Adrenal gland (tissue), 5 donors: ENCODE data around the gene ACVR1.

Experiments
- POLR2A ChIP-seq, 2 donors: fragments of 450-650 bp; IDR thresholded peaks; one replicate each; pipeline ENCODE4 v1.6.1; 2017; ENCODE audit warnings: antibody characterized with exemption in 2 of 2, mild to moderate bottlenecking in 2 of 2, moderate library complexity in 1 of 2
- TF ChIP-seq, protein P1 (sequence below), 6 experiments: fragments of 450-650 bp in 4 of 6; fragments of 200-600 bp in 2 of 6; sonication (generic) in 1 of 6; IDR thresholded peaks; 1 replicate in 5 of 6; 2 replicates in 1 of 6; pipeline versions ENCODE4 v1.5.1 to v1.8.0; 2016 to 2021; ENCODE audit warnings: antibody characterized with exemption in 6 of 6, mild to moderate bottlenecking in 2 of 6, moderate library complexity in 1 of 6
- donor health status: DM: no; HTN: no; CAD: no.

- no peak for TF ChIP-seq POLR2A (IDR thresholded peaks at IDR 0.05)
- TF ChIP-seq, protein P1, sequence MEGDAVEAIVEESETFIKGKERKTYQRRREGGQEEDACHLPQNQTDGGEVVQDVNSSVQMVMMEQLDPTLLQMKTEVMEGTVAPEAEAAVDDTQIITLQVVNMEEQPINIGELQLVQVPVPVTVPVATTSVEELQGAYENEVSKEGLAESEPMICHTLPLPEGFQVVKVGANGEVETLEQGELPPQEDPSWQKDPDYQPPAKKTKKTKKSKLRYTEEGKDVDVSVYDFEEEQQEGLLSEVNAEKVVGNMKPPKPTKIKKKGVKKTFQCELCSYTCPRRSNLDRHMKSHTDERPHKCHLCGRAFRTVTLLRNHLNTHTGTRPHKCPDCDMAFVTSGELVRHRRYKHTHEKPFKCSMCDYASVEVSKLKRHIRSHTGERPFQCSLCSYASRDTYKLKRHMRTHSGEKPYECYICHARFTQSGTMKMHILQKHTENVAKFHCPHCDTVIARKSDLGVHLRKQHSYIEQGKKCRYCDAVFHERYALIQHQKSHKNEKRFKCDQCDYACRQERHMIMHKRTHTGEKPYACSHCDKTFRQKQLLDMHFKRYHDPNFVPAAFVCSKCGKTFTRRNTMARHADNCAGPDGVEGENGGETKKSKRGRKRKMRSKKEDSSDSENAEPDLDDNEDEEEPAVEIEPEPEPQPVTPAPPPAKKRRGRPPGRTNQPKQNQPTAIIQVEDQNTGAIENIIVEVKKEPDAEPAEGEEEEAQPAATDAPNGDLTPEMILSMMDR (IDR thresholded peaks at IDR 0.05) = no peak
These were observed 36.3 kb downstream of the ACVR1 start for GRCh38 chr2:157839822-157840221.
